ENCODE data around the gene SPIN4.
"Not testable (repeated sequence)": the region's sequence is repeated elsewhere in the genome, so short reads cannot be mapped to it uniquely, and the experiment has no call there.

Gene SPIN4

GRCh38 chrX:63350941-63351616 lies at the start of gene SPIN4:
Gene SPIN4, minus strand, starts transcription at chrX:63351332. Its CDS starts 513 bp downstream, at chrX:63350819.
- TF ChIP-seq, protein P1, sequence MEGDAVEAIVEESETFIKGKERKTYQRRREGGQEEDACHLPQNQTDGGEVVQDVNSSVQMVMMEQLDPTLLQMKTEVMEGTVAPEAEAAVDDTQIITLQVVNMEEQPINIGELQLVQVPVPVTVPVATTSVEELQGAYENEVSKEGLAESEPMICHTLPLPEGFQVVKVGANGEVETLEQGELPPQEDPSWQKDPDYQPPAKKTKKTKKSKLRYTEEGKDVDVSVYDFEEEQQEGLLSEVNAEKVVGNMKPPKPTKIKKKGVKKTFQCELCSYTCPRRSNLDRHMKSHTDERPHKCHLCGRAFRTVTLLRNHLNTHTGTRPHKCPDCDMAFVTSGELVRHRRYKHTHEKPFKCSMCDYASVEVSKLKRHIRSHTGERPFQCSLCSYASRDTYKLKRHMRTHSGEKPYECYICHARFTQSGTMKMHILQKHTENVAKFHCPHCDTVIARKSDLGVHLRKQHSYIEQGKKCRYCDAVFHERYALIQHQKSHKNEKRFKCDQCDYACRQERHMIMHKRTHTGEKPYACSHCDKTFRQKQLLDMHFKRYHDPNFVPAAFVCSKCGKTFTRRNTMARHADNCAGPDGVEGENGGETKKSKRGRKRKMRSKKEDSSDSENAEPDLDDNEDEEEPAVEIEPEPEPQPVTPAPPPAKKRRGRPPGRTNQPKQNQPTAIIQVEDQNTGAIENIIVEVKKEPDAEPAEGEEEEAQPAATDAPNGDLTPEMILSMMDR (conservative IDR thresholded peaks at IDR 0.05; ENCODE audit: low read depth), result no peak
- peak within 1 kb of the TSS; percentile 91 for H3K27ac ChIP-seq
- POLR2A ChIA-PET (ENCODE audit: low non-redundant PET), result interaction anchor here (0.5 kb wide), 1 partner anchor 151 kb away, joined by 4 read pairs; no protein-coding TSS in a partner anchor
- CTCF ChIA-PET, result no interaction called here
- peak; percentile 77 for DNase-seq (ENCODE audit: low spot score)

- ChIA-PET POLR2A (ENCODE audit: low non-redundant PET) (no interaction called here), CTCF (no interaction called here)
- H3K27ac ChIP-seq, result no peak overlapping the region
- TF ChIP-seq, protein P1 (conservative IDR thresholded peaks at IDR 0.05; ENCODE audit: low read depth), result no peak
- no peak for DNase-seq (ENCODE audit: low spot score)
Observed at GRCh38 chrX:63400340-63400739, 49.2 kb upstream of the SPIN4 start.

GRCh38 chrX:63394872-63395271 lies 43.7 kb upstream of the SPIN4 start:
- no peak overlapping the region for H3K27ac ChIP-seq
- TF ChIP-seq, protein P1 (conservative IDR thresholded peaks at IDR 0.05; ENCODE audit: low read depth), result no peak
- ChIA-PET POLR2A (ENCODE audit: low non-redundant PET) (no interaction called here), CTCF (interaction anchor here (0.6 to 0.7 kb wide), 2 partner anchors 47 to 276 kb away, joined by 3 read pairs; no protein-coding TSS in a partner anchor)
- no peak for DNase-seq (ENCODE audit: low spot score)

DNA sequence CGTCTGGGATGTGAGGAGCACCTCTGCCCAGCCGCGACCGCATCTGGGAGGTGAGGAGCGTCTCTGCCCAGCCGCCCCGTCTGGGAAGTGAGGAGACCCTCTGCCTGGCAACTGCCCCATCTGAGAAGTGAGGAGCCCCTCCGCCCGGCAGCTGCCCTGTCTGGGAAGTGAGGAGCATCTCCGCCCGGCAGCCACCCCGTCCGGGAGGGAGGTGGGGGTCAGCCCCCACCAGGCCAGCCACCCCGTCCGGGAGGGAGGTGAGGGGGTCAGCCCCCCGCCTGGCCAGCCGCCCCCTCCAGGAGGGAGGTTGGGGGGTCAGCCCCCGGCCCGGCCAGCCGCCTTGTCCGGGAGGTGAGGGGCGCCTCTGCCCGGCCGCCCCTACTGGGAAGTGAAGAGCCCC lies 42.0 kb upstream of the SPIN4 start:
- DNase-seq (ENCODE audit: low spot score); H3K27ac ChIP-seq; POLR2A ChIA-PET (ENCODE audit: low non-redundant PET); CTCF ChIA-PET: not testable (repeated sequence)

DNA sequence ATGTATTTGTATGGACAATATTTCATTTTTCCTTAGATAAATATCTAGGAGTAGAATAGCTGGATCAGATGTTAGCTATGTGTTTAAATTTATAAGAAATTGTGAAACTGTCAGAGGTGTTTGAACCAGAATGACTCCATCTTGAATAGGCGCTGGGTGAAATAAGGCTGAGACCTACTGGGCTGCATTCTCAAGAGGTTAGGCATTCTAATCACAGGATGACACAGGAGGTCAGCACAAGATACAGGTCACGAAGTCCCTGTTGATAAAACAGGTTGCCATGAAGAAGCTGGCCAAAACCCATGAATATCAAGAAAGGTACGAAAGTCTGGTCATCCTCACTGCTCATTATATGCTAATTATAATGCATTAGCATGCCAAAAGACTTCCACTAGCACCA lies 36.3 kb upstream of the SPIN4 start:
- ChIA-PET POLR2A (ENCODE audit: low non-redundant PET) (no interaction called here), CTCF (no interaction called here)
- TF ChIP-seq, protein P1 (conservative IDR thresholded peaks at IDR 0.05; ENCODE audit: low read depth), result no peak
- no peak overlapping the region for H3K27ac ChIP-seq
- DNase-seq (ENCODE audit: low spot score), result no peak

DNA sequence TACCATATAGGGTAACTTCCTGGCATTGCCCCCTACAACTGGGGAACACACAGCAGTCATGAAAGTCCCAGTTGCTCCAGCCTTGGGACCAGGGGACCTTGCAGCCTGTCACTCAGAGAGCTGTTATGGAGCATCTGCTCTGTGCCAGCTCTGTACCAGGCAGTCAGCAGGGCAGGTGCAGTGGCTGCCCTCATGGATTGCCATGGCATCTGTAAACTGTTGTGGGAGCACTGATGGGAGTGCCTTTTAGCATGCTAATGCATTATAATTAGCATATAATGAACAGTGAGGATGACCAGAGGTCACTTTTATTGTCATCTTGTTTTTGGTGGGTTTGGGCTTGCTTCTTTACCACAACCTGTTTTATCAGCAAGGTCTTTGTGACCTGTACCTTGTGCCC lies 33.1 kb upstream of the SPIN4 start:
- H3K27ac ChIP-seq; POLR2A ChIA-PET (ENCODE audit: low non-redundant PET); CTCF ChIA-PET; DNase-seq (ENCODE audit: low spot score): not testable (repeated sequence)

- CTCF ChIA-PET; DNase-seq (ENCODE audit: low spot score); POLR2A ChIA-PET (ENCODE audit: low non-redundant PET); H3K27ac ChIP-seq: not testable (repeated sequence)
Observed at GRCh38 chrX:63373012-63373411, 21.9 kb upstream of the SPIN4 start.

DNA sequence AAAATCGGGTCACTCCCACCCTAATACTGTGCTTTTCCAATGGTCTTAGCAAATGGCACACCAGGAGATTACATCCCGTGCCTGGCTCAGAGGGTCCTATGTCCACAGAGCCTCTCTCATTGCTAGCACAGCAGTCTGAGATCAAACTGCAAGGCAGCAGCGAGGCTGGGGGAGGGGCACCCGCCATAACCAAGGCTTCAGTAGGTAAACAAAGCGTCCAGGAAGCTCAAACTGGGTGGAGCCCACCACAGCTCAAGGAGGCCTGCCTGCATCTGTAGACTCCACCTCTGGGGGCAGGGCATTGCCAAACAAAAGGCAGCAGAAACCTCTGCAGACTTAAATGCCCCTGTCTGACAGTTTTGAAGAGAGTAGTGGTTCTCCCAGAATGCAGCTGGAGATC lies 16.6 kb upstream of the SPIN4 start:
- CTCF ChIA-PET; POLR2A ChIA-PET (ENCODE audit: low non-redundant PET); DNase-seq (ENCODE audit: low spot score); H3K27ac ChIP-seq: not testable (repeated sequence)

GRCh38 chrX:63363788-63364187 lies 12.7 kb upstream of the SPIN4 start:
- CTCF ChIA-PET, result no interaction called here
- no peak overlapping the region for H3K27ac ChIP-seq
- POLR2A ChIA-PET (ENCODE audit: low non-redundant PET), result no interaction called here
- TF ChIP-seq, protein P1 (conservative IDR thresholded peaks at IDR 0.05; ENCODE audit: low read depth), result no peak
- DNase-seq (ENCODE audit: low spot score), result no peak
